ENCODE data around the gene TMPRSS6. TPM values are rescaled to one million over a fixed set of nuclear protein-coding genes. Genes with fewer than 3 reads are reported as not detected.

Gene TMPRSS6
- total RNA-seq, 4 donors from 2014 or later: not detected

DNA sequence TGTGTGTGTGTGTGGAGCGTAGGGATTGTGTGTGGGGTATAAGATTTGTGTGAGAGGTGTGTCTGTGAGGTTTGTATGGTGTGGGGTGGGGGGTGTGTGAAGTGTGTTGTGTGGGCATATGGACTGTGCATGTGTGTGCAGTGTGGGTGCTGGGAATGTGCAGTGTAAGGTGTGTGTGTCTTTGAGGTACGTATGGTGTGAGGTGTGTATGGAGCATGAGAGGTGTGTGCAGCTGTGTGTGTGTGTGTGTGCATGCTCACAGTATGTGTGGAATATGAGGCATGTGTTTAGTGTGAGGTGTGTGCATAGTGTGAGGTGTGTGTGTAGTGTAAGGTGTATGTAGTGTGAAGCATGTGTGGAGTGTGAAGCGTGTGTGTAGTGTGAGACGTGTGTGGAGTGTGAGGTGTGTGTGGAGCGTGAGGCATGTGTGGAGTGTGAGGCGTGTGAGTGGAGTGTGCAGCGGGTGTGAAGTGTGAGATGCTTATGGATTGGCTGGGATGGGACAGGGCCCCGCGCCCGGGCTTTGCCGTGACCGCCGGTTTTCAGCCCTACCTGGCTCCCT is 1.7 kb upstream of the TMPRSS6 start:
- WGBS, 2 donors (ENCODE audit: low coverage in 1 of 2): 80 to 92% methylated on average over 13 of the region's 13 CpGs

GRCh38 chr22:37107816-37108621 is 1.5 kb downstream of the TMPRSS6 start:
- no peak for TF ChIP-seq POLR2AphosphoS5 (IDR thresholded peaks at IDR 0.05)
- TF ChIP-seq EP300 (IDR thresholded peaks at IDR 0.05): no peak
- no peak for TF ChIP-seq POLR2A (IDR thresholded peaks at IDR 0.05)
- 65 to 85% methylated on average over 8 to 9 of the region's 18 CpGs for WGBS, 2 donors (ENCODE audit: low coverage in 1 of 2)
- ATAC-seq: no peak

More for the DNA sequence above, 1.7 kb upstream of the TMPRSS6 start:
- H3K27ac ChIP-seq: no peak overlapping the region
- H3K4me3 ChIP-seq: no peak overlapping the region
- no peak for TF ChIP-seq POLR2A (IDR thresholded peaks at IDR 0.05)
- TF ChIP-seq CTCF (IDR thresholded peaks at IDR 0.05): no peak
- no peak for TF ChIP-seq EP300 (IDR thresholded peaks at IDR 0.05)
- TF ChIP-seq POLR2AphosphoS5 (IDR thresholded peaks at IDR 0.05): no peak
- ATAC-seq: no peak
- no peaks in the 10 kb centered on the region for H3K36me3 ChIP-seq
- no peaks in the 10 kb centered on the region for H3K4me1 ChIP-seq
- H3K9me3 ChIP-seq: no peaks in the 10 kb centered on the region
- peaks cover 83% of the 10 kb centered on the region for H3K27me3 ChIP-seq

GRCh38 chr22:37105990-37106389 is 3.5 kb downstream of the TMPRSS6 start:
- no peak for TF ChIP-seq CTCF (IDR thresholded peaks at IDR 0.05)
- TF ChIP-seq POLR2A (IDR thresholded peaks at IDR 0.05): no peak
- TF ChIP-seq EP300 (IDR thresholded peaks at IDR 0.05): no peak
- TF ChIP-seq POLR2AphosphoS5 (IDR thresholded peaks at IDR 0.05): no peak
- H3K27ac ChIP-seq: no peak overlapping the region
- no peak overlapping the region for H3K4me3 ChIP-seq
- H3K9me3 ChIP-seq: no peaks in the 10 kb centered on the region
- ATAC-seq: no peak
- H3K36me3 ChIP-seq: no peaks in the 10 kb centered on the region
- WGBS, 2 donors (ENCODE audit: low coverage in 1 of 2): 66% methylated on average over 2 of the region's 5 CpGs; no CpG with 5 or more reads in 1 of the 2 donors
- no peaks in the 10 kb centered on the region for H3K4me1 ChIP-seq
- peaks cover 71% of the 10 kb centered on the region for H3K27me3 ChIP-seq

More at GRCh38 chr22:37107816-37108621, 1.5 kb downstream of the TMPRSS6 start:
- peaks cover 83% of the 10 kb centered on the region for H3K27me3 ChIP-seq
- no peak overlapping the region for H3K27ac ChIP-seq
- H3K4me3 ChIP-seq: no peak overlapping the region
- H3K4me1 ChIP-seq: no peaks in the 10 kb centered on the region
- no peaks in the 10 kb centered on the region for H3K36me3 ChIP-seq
- no peaks in the 10 kb centered on the region for H3K9me3 ChIP-seq

DNA sequence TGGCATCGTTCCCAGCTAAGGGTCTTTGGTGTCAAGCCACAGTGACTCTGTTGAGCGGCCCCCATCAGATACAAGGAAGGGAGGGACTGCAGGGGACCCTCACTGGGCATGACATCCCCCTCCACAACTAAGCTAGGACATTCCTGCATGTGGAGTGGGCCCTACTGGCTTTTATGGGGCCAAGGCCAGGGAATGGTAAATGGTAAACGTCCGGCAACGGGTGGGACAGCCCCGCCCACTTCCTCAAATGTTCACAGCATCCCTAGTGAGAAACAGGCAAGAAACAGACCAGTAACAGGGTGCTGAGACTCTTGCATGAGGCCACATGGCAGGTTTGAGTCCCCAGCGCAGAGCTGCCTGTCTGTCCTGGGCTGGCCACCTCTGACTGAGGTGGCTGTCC is 4.4 kb downstream of the TMPRSS6 start:
- ATAC-seq: no peak
- H3K27me3 ChIP-seq: peaks cover 66% of the 10 kb centered on the region
- H3K36me3 ChIP-seq: no peaks in the 10 kb centered on the region
- no peak overlapping the region for H3K27ac ChIP-seq
- WGBS, 2 donors (ENCODE audit: low coverage in 1 of 2): 43 to 50% methylated on average over 2 of the region's 7 CpGs
- no peak overlapping the region for H3K4me3 ChIP-seq
- no peaks in the 10 kb centered on the region for H3K9me3 ChIP-seq
- no peaks in the 10 kb centered on the region for H3K4me1 ChIP-seq
- no peak for TF ChIP-seq CTCF (IDR thresholded peaks at IDR 0.05)
- TF ChIP-seq POLR2AphosphoS5 (IDR thresholded peaks at IDR 0.05): no peak
- TF ChIP-seq EP300 (IDR thresholded peaks at IDR 0.05): no peak
- TF ChIP-seq POLR2A (IDR thresholded peaks at IDR 0.05): no peak

DNA sequence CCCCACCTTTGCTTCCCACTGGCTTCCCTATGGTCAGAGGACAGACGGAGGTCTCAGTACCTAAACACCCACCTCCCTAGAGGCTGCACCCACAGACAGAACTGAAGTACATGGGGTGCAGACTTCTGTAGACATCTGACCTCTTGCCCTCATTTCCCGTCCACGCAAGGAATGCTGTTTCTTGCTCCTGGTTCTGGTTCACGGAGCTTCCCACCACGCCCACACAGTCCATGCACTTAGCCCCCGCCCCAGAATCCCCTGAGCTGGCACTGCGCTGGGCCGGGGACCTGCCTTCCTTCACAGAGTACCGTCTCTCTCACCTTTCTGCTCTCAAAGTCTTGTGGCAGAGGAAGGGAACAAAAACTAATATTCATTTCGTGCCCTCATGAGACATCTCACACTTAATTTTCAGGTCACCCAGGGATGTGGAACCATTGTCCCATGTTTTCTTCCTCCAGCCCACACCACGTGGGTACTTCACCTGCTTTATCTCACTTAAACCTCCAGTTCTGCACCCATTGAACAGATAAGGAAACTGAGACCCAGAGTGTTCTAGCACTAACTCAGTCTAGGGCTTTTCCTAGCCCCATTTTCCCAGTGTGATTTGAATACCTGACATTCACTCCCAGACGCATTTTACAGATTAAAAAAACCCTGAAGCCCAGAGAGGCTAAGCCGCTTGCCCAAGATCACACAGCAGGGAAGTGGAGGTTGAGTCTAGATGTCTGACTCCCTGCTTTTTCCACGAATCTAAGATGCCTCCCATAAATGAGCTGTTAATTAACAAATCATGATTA is 5.7 kb downstream of the TMPRSS6 start:
- Histone ChIP-seq H3K4me3 (no peak overlapping the region), H3K4me1 (no peaks in the 10 kb centered on the region), H3K36me3 (no peaks in the 10 kb centered on the region), H3K27me3 (peaks cover 65% of the 10 kb centered on the region), H3K9me3 (no peaks in the 10 kb centered on the region), H3K27ac (no peak overlapping the region)
- 59 to 71% methylated on average over 1 to 12 of the region's 14 CpGs for WGBS, 2 donors (ENCODE audit: low coverage in 1 of 2)
- TF ChIP-seq CTCF (IDR thresholded peaks at IDR 0.05) (no peak), EP300 (IDR thresholded peaks at IDR 0.05) (no peak), POLR2AphosphoS5 (IDR thresholded peaks at IDR 0.05) (no peak), POLR2A (IDR thresholded peaks at IDR 0.05) (no peak)
- ATAC-seq: no peak
